ENCODE results near the gene LIMCH1. TPM values are rescaled to one million over a fixed set of nuclear protein-coding genes. Genes with fewer than 3 reads are reported as not detected.

LIMCH1 gene
- total RNA-seq, 6 experiments from 2014 or later: 14.4 to 236 (median 205) TPM

- Mint-ChIP-seq H3K27me3 (ENCODE audit: insufficient read depth) (no peaks in the 10 kb centered on the region; the same call in 1 of the 2 replicates), H3K27ac (peak overlapping the region; percentile 24; the same call in 1 of the 2 replicates)
- peak; percentile 38; the same call in 1 of the 2 replicates for TF ChIP-seq CTCF (IDR thresholded peaks at IDR 0.05)
These were observed 37.7 kb downstream of the LIMCH1 start for GRCh38 chr4:41575665-41576064.

GRCh38 chr4:41579043-41579442 is 41.1 kb downstream of the LIMCH1 start:
- H3K9me3 Mint-ChIP-seq: peaks cover 3% of the 10 kb centered on the region; the same call in 1 of the 2 replicates
- H3K36me3 Mint-ChIP-seq (ENCODE audit: low read depth): peaks cover 10% of the 10 kb centered on the region; the same call in 1 of the 2 replicates
- H3K4me3 Mint-ChIP-seq: peak overlapping the region; percentile 60; the same call in 1 of the 2 replicates
- H3K4me1 Mint-ChIP-seq (ENCODE audit: low read depth): peaks cover 66% of the 10 kb centered on the region; the same call in 1 of the 2 replicates
- DNase-seq: no peak
- TF ChIP-seq CTCF (IDR thresholded peaks at IDR 0.05): no peak
- no peaks in the 10 kb centered on the region; the same call in 1 of the 2 replicates for H3K27me3 Mint-ChIP-seq (ENCODE audit: insufficient read depth)
- H3K27ac Mint-ChIP-seq: no peak overlapping the region; the same call in 1 of the 2 replicates

More at GRCh38 chr4:41575665-41576064, 37.7 kb downstream of the LIMCH1 start:
- no peak for DNase-seq
- Mint-ChIP-seq H3K4me3 (no peak overlapping the region; the same call in 1 of the 2 replicates), H3K36me3 (ENCODE audit: low read depth) (peaks cover 6% of the 10 kb centered on the region; the same call in 1 of the 2 replicates), H3K4me1 (ENCODE audit: low read depth) (peaks cover 46% of the 10 kb centered on the region; the same call in 1 of the 2 replicates), H3K9me3 (no peaks in the 10 kb centered on the region)

GRCh38 chr4:41579526-41579925 is 41.6 kb downstream of the LIMCH1 start:
- Mint-ChIP-seq H3K36me3 (ENCODE audit: low read depth) (peaks cover 14% of the 10 kb centered on the region; the same call in 1 of the 2 replicates), H3K9me3 (peaks cover 6% of the 10 kb centered on the region; the same call in 1 of the 2 replicates), H3K4me3 (peak overlapping the region; percentile 60; the same call in 1 of the 2 replicates), H3K27ac (peak overlapping the region; percentile 41; the same call in 1 of the 2 replicates), H3K27me3 (ENCODE audit: insufficient read depth) (no peaks in the 10 kb centered on the region; the same call in 1 of the 2 replicates), H3K4me1 (ENCODE audit: low read depth) (peaks cover 69% of the 10 kb centered on the region; the same call in 1 of the 2 replicates)
- no peak for DNase-seq
- TF ChIP-seq CTCF (IDR thresholded peaks at IDR 0.05): no peak

GRCh38 chr4:41580007-41580406 is 42.0 kb downstream of the LIMCH1 start:
- TF ChIP-seq CTCF (IDR thresholded peaks at IDR 0.05): no peak

GRCh38 chr4:41586675-41587225 is 48.8 kb downstream of the LIMCH1 start:
- TF ChIP-seq CTCF (IDR thresholded peaks at IDR 0.05): no peak
- peaks cover 22% of the 10 kb centered on the region; the same call in 1 of the 2 replicates for H3K36me3 Mint-ChIP-seq (ENCODE audit: low read depth)
- H3K27ac Mint-ChIP-seq: no peak overlapping the region; the same call in 1 of the 2 replicates
- DNase-seq: no peak
- H3K4me1 Mint-ChIP-seq (ENCODE audit: low read depth): peaks cover 62% of the 10 kb centered on the region; the same call in 1 of the 2 replicates
- peaks cover 15% of the 10 kb centered on the region for H3K9me3 Mint-ChIP-seq
- peak overlapping the region; percentile 40; the same call in 1 of the 2 replicates for H3K4me3 Mint-ChIP-seq
- peaks cover 14% of the 10 kb centered on the region; the same call in 1 of the 2 replicates for H3K27me3 Mint-ChIP-seq (ENCODE audit: insufficient read depth)

More at GRCh38 chr4:41580007-41580406, 42.0 kb downstream of the LIMCH1 start:
- DNase-seq: no peak
- peak overlapping the region; percentile 41; the same call in 1 of the 2 replicates for H3K27ac Mint-ChIP-seq
- H3K27me3 Mint-ChIP-seq (ENCODE audit: insufficient read depth): no peaks in the 10 kb centered on the region; the same call in 1 of the 2 replicates
- peaks cover 18% of the 10 kb centered on the region; the same call in 1 of the 2 replicates for H3K36me3 Mint-ChIP-seq (ENCODE audit: low read depth)
- peak overlapping the region; percentile 60; the same call in 1 of the 2 replicates for H3K4me3 Mint-ChIP-seq
- H3K9me3 Mint-ChIP-seq: peaks cover 10% of the 10 kb centered on the region
- peaks cover 64% of the 10 kb centered on the region; the same call in 1 of the 2 replicates for H3K4me1 Mint-ChIP-seq (ENCODE audit: low read depth)
